Karpas-422 (cell line): ENCODE measurements around the gene TBX1. TPM values are rescaled to one million over a fixed set of nuclear protein-coding genes. Genes with fewer than 3 reads are reported as not detected.
"Not testable (repeated sequence)": the region's sequence is repeated elsewhere in the genome, so short reads cannot be mapped to it uniquely, and the experiment has no call there.

ENCODE experiments used
- DNase-seq: peaks from one replicate; pipeline ENCODE4 v3.0.0-alpha.2; 2015
- H2AFZ ChIP-seq: fragments of 200-600 bp; sonication (generic); 2 replicates; pipeline ENCODE4 v1.6.1; 2014; ENCODE audit warnings: antibody characterized with exemption, low read length, mixed read lengths
- H3K27ac ChIP-seq: fragments of 200-600 bp; sonication (generic); 2 replicates; pipeline ENCODE4 v1.5.1; 2014; ENCODE audit warnings: mild to moderate bottlenecking, low read length, moderate library complexity
- H3K27me3 ChIP-seq: fragments of 200-600 bp; sonication (generic); 2 replicates; pipeline ENCODE4 v1.6.1; 2014; ENCODE audit warnings: low read length, mixed read lengths
- H3K36me3 ChIP-seq: fragments of 200-600 bp; sonication (generic); 2 replicates; pipeline ENCODE4 v1.6.1; 2014; ENCODE audit warnings: low read length, mixed read lengths; ENCODE audit not compliant: insufficient read depth
- H3K4me1 ChIP-seq: fragments of 200-600 bp; sonication (generic); 2 replicates; pipeline ENCODE4 v1.6.1; 2014; ENCODE audit warnings: mild to moderate bottlenecking, low read length, mixed read lengths
- H3K4me2 ChIP-seq: fragments of 200-600 bp; sonication (generic); 2 replicates; pipeline ENCODE4 v1.6.1; 2014; ENCODE audit warnings: low read length, low read depth, mild to moderate bottlenecking; ENCODE audit not compliant: poor library complexity, severe bottlenecking
- H3K4me3 ChIP-seq: fragments of 200-600 bp; sonication (generic); 2 replicates; pipeline ENCODE4 v1.5.1; 2014; ENCODE audit warnings: mild to moderate bottlenecking, antibody characterized with exemption, low read length, mixed read lengths
- H3K79me2 ChIP-seq: fragments of 200-600 bp; sonication (generic); 2 replicates; pipeline ENCODE4 v1.6.1; 2014; ENCODE audit warnings: mild to moderate bottlenecking, low read length, mixed read lengths
- H3K9ac ChIP-seq: fragments of 200-600 bp; sonication (generic); 2 replicates; pipeline ENCODE4 v1.6.0; 2014; ENCODE audit warnings: low read length
- H3K9me2 ChIP-seq: fragments of 200-600 bp; sonication (generic), shearing (Covaris generic); replicated peaks from 2 replicates; pipeline ENCODE4 v1.6.0; 2014; ENCODE audit warnings: mild to moderate bottlenecking, low read length, moderate library complexity; ENCODE audit not compliant: insufficient read depth
- H3K9me3 ChIP-seq: fragments of 300-700, 200-600 bp; sonication (generic); 2 replicates; pipeline ENCODE4 v1.6.1; 2014; ENCODE audit warnings: low read length, mixed read lengths
- H4K20me1 ChIP-seq: fragments of 200-600 bp; sonication (generic); 2 replicates; pipeline ENCODE4 v1.6.1; 2014; ENCODE audit warnings: mild to moderate bottlenecking, antibody characterized with exemption, low read length, low read depth; ENCODE audit not compliant: insufficient read depth
- total RNA-seq: library from RNA; depleted of rRNA; stranded (reverse); fragments of >200 nt; shearing (Covaris generic); gene quantifications from 2 replicates; pipeline ENCODE4 v1.2.3, GENCODE V29; 2014; ENCODE audit warnings: low replicate concordance

Gene TBX1
- total RNA-seq, 1 experiment from 2014 or later: not detected

DNA sequence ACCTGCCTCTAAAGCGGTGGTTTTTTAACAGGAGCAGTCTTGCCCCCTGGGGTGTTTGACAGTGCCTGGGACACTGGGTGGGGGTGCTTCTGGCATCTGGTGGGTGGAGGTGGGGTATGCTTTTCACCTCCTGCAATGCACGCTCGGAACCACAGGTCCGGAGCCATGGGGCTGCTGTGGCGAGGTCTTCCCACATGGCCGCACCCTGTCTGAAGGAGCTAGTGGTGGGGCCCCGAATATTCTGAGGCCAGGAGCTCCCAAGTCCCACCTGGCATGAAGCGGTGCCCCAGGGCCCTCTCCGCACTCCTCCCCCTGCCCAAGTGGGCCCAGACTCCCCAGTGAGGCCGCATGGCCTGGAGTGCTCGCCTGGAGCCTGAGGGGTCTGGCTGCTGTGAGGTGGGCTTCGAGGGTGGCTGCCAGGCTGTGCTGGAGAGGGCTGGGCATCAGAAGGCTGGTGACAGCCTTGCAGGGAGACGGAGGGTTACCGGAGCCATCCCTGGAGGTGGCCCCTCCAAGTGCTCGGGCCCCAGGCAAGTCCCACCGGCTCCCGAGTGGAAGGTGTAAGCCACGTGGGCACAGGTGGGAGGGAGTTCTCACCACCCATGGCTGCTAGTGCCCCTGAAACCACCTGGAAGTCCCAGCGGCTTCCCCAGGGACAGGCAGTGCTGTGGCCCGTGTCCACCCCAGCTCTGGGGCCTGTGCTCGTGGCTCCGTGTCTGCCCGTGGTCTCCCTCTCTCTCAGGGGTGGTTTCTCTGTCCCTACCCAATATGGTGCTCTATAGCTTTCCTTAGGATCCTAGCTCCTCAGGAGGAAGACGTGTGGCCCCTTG is 15.1 kb downstream of the TBX1 start:
- no peak overlapping the region for H3K9ac ChIP-seq
- no peak overlapping the region for H3K4me3 ChIP-seq
- no peak overlapping the region for H3K4me2 ChIP-seq
- H4K20me1 ChIP-seq: peaks cover 15% of the 10 kb centered on the region; the same call in 1 of the 2 replicates
- 0 out of 2 replicates have a peak, but pooled peaks cover 3% of the 10 kb centered on the region for H3K27me3 ChIP-seq
- no peak overlapping the region for H2AFZ ChIP-seq
- H3K9me2 ChIP-seq: no peaks in the 10 kb centered on the region
- no peak overlapping the region for H3K27ac ChIP-seq
- peak; percentile 53 for DNase-seq
- no peaks in the 10 kb centered on the region for H3K79me2 ChIP-seq
- no peaks in the 10 kb centered on the region for H3K9me3 ChIP-seq
- H3K36me3 ChIP-seq: no peaks in the 10 kb centered on the region
- peaks cover 52% of the 10 kb centered on the region for H3K4me1 ChIP-seq

DNA sequence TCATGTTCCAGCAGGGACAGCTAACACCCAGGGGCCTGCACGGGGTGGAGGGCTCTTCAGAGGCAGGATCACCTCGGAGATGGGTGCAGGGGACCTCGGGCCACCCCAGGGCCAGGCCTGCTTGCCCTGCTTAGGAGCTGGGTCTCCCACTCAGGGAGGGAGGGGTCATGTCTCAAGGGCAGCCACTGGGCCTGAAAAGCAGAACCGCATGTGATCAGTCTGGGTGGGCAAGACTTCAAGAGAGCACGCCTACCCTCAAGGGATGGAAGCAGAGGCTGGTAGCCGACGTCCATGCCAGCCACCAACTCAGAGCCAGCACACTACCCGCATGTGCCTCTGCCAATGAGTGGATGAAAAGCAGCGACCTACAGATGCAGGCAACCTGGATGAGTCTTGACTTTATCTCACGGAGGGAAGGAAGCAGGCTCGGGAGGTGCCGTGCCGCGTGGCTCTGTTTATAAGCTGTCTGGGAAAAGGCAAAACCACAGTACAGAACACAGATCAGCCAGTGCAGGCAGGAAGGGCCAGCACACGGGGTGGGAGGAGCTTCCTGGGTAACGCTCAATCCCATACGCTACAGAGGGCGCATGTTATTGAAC is 16.0 kb downstream of the TBX1 start:
- H3K9ac ChIP-seq: no peak overlapping the region
- DNase-seq: no peak
- H3K4me3 ChIP-seq: no peak overlapping the region
- no peaks in the 10 kb centered on the region for H3K9me2 ChIP-seq
- no peak overlapping the region for H3K4me2 ChIP-seq
- peaks cover 15% of the 10 kb centered on the region; the same call in 1 of the 2 replicates for H4K20me1 ChIP-seq
- H3K9me3 ChIP-seq: no peaks in the 10 kb centered on the region
- H3K4me1 ChIP-seq: peaks cover 56% of the 10 kb centered on the region
- no peaks in the 10 kb centered on the region for H3K79me2 ChIP-seq
- H3K36me3 ChIP-seq: no peaks in the 10 kb centered on the region
- H3K27ac ChIP-seq: no peak overlapping the region
- 0 out of 2 replicates have a peak, but pooled peaks cover 3% of the 10 kb centered on the region for H3K27me3 ChIP-seq
- no peak overlapping the region for H2AFZ ChIP-seq

DNA sequence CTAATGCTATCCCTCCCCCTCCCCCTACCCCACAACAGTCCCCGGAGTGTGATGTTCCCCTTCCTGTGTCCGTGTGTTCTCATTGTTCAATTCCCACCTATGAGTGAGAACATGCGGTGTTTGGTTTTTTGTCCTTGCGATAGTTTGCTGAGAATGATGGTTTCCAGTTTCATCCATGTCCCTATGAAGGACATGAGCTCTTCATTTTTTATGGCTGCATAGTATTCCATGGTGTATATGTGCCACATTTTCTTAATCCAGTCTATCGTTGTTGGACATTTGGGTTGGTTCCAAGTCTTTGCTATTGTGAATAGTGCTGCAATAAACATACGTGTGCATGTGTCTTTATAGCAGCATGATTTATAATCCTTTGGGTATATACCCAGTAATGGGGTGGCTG is 16.6 kb downstream of the TBX1 start:
- DNase-seq, H3K9me3 ChIP-seq, H3K9ac ChIP-seq, H3K27ac ChIP-seq, H3K27me3 ChIP-seq, H3K4me3 ChIP-seq, H3K79me2 ChIP-seq, H3K9me2 ChIP-seq, H2AFZ ChIP-seq, H3K36me3 ChIP-seq, H3K4me2 ChIP-seq: not testable (repeated sequence)
- peaks cover 53% of the 10 kb centered on the region for H3K4me1 ChIP-seq
- H4K20me1 ChIP-seq: peaks cover 12% of the 10 kb centered on the region; the same call in 1 of the 2 replicates

DNA sequence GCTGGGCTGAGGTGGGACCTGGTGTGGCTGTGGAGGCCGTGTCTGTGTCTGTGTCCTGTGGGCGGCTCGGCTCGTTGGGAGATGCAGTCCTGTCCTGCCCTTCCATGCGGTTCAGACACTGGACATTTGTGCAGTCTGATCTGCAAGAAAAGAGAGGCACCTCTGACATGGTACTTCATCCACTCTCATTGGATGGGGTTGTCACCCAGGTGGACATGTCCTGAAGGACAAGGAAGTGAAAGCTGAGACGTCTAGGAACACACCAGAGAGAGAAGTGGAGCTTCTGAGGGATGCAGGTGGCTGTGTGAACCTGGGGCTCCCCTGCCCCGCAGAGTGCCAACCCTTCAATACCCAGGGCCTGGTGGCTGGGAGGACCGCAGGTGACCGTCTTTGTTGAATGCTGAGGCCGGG is 18.4 kb downstream of the TBX1 start:
- no peak overlapping the region for H3K4me3 ChIP-seq
- peak overlapping the region; percentile 43 for H3K4me2 ChIP-seq
- H3K9ac ChIP-seq: no peak overlapping the region
- H3K9me2 ChIP-seq: no peaks in the 10 kb centered on the region
- H3K79me2 ChIP-seq: no peaks in the 10 kb centered on the region
- H4K20me1 ChIP-seq: 0 out of 2 replicates have a peak, but pooled peaks cover 6% of the 10 kb centered on the region
- H3K27ac ChIP-seq: no peak overlapping the region
- peak; percentile 67 for DNase-seq
- no peaks in the 10 kb centered on the region for H3K9me3 ChIP-seq
- no peaks in the 10 kb centered on the region for H3K36me3 ChIP-seq
- no peak overlapping the region for H2AFZ ChIP-seq
- H3K27me3 ChIP-seq: 0 out of 2 replicates have a peak, but pooled peaks cover 3% of the 10 kb centered on the region
- peaks cover 37% of the 10 kb centered on the region for H3K4me1 ChIP-seq

DNA sequence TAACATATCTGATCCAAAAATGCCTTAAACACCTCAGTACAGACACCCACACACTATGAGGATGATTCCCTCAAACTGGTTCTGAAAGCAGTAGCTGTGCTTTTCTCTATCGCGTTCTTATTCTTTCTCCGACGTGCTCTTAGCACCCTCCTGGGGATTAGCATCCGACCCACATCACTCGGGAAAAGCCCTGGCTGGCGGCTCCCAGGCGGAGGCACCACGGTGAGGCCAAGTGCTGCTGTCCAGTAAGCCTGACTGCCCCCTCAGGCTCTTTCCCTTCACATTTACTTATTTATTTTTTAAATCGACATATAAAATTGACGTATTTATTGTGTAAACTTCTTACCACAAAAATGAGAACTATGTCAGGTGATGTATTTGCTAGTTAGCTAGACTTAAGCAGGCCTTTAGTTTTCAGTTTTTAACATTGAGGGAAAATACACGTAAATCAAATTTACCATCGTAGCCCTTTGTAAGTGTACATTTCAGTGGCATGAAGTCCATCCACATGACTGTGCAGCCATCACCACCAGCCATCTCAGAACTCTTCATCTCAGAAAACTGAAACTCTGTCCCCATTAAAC is 19.2 kb downstream of the TBX1 start:
- no peak overlapping the region for H2AFZ ChIP-seq
- 0 out of 2 replicates have a peak, but pooled peaks cover 3% of the 10 kb centered on the region for H3K27me3 ChIP-seq
- no peak overlapping the region for H3K9ac ChIP-seq
- H3K4me3 ChIP-seq: no peak overlapping the region
- 0 out of 2 replicates have a peak, but pooled peaks cover 6% of the 10 kb centered on the region for H4K20me1 ChIP-seq
- H3K4me2 ChIP-seq: peak overlapping the region; percentile 43
- DNase-seq: no peak
- no peaks in the 10 kb centered on the region for H3K36me3 ChIP-seq
- H3K27ac ChIP-seq: no peak overlapping the region
- H3K79me2 ChIP-seq: no peaks in the 10 kb centered on the region
- H3K4me1 ChIP-seq: peaks cover 36% of the 10 kb centered on the region
- H3K9me2 ChIP-seq: no peaks in the 10 kb centered on the region
- no peaks in the 10 kb centered on the region for H3K9me3 ChIP-seq

DNA sequence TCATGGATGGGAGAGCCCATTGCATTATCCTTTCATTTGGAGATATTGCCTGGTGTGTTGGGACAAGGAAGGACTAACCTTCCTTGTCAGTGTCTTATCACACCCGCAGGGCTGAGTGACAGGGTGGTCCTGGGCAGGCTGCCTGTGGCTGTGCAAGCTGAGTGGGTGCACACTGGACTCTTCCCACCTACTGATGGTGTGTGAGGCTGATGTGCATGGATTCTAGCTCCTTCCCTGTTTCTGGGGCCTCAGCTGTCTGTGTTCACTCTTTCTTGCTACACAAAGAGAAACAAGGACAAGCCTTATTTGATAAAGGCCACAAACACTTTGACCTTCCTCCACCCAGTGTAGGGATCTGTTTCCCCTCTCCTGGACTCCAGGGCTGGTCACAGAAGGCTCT is 22.0 kb downstream of the TBX1 start:
- H2AFZ ChIP-seq: no peak overlapping the region
- peaks cover 25% of the 10 kb centered on the region for H3K4me1 ChIP-seq
- no peak for DNase-seq
- H3K36me3 ChIP-seq: no peaks in the 10 kb centered on the region
- no peaks in the 10 kb centered on the region for H3K9me2 ChIP-seq
- H3K27ac ChIP-seq: no peak overlapping the region
- no peaks in the 10 kb centered on the region for H3K9me3 ChIP-seq
- H3K4me3 ChIP-seq: no peak overlapping the region
- H3K79me2 ChIP-seq: no peaks in the 10 kb centered on the region
- H3K4me2 ChIP-seq: no peak overlapping the region
- no peaks in the 10 kb centered on the region for H4K20me1 ChIP-seq
- H3K9ac ChIP-seq: no peak overlapping the region
- no peaks in the 10 kb centered on the region for H3K27me3 ChIP-seq

DNA sequence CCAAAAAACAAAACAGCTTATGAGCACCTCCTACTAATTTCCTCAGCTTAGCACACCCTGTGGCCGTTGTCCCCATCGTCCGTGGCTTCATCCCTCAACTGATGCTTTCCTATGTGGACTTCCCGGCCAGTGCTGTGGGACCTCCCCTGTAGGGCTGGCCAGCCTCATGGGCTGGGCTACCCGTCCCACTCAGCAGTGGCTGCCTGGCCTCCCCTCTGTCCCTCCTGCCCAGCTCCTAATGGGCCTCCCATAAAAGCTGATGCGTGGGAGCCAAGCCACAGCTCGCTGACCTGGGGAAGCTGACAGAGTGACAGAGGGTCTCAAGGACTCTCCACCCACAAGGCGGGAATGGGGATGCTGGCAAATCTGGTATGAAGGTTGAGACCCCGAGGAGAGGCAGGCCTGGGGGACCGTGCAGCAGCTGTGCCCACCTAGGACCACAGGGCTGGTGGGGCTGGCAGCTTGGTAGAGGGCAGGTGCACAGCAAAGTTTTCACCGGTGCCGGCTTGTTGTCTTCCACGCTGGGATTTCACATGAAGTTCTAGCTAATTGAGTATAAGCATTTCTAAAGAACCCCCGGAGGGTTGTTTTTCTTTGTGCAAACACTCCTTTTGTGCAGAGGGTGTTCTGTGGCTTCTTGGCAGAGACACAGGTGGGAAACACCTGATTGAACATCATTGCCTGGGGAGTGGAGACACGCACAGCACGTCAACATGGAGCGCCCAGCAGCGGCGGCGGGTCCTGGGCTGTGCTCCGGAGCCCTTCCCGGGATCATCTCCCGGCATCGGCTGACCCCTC is 23.2 kb downstream of the TBX1 start:
- Histone ChIP-seq H2AFZ (no peak overlapping the region), H3K9me3 (no peaks in the 10 kb centered on the region), H3K27me3 (no peaks in the 10 kb centered on the region), H3K4me1 (peaks cover 24% of the 10 kb centered on the region), H3K36me3 (no peaks in the 10 kb centered on the region), H3K4me2 (no peak overlapping the region), H3K27ac (no peak overlapping the region), H4K20me1 (no peaks in the 10 kb centered on the region), H3K4me3 (no peak overlapping the region), H3K9me2 (no peaks in the 10 kb centered on the region), H3K79me2 (no peaks in the 10 kb centered on the region), H3K9ac (no peak overlapping the region)
- DNase-seq: no peak
